Esophagus squamous epithelium (tissue), 5 donors: ENCODE data around the gene ROR2. TPM values are rescaled to one million over a fixed set of nuclear protein-coding genes. Genes with fewer than 3 reads are reported as not detected.
A peak's percentile ranks its signal among the peaks of the same experiment; 100 is the strongest.
"Not testable (repeated sequence)": the region's sequence is repeated elsewhere in the genome, so short reads cannot be mapped to it uniquely, and the experiment has no call there.

Source experiments
- DNase-seq: peaks from one replicate; lab custom pipeline; 2025; lab: John Stamatoyannopoulos, UW
- H3K27ac ChIP-seq, 4 donors: fragments of 200-600 bp; sonication (generic); one replicate each; pipeline ENCODE4 v1.5.1; 2016 to 2019; ENCODE audit warnings: mild to moderate bottlenecking in 1 of 4
- H3K27me3 ChIP-seq, 4 donors: fragments of 200-600 bp; sonication (generic); 1 replicate in 3 of 4; 2 replicates in 1 of 4; pipeline versions ENCODE4 v1.5.1 to v1.6.0; 2017 to 2021; ENCODE audit warnings: antibody characterized with exemption in 1 of 4
- H3K36me3 ChIP-seq, 3 donors: fragments of 200-600 bp; sonication (generic); one replicate each; pipeline ENCODE4 v1.5.1; 2016 to 2019
- H3K4me1 ChIP-seq, 3 donors: fragments of 200-600 bp; sonication (generic); one replicate each; pipeline ENCODE4 v1.5.1; 2017 to 2019
- H3K4me3 ChIP-seq, 4 donors: fragments of 200-600 bp; sonication (generic); 1 replicate in 3 of 4; 2 replicates in 1 of 4; pipeline ENCODE4 v1.5.1; 2016 to 2019; ENCODE audit warnings: mild to moderate bottlenecking in 2 of 4, moderate library complexity in 1 of 4
- H3K9me3 ChIP-seq, 3 donors: fragments of 200-600 bp; sonication (generic); one replicate each; pipeline ENCODE4 v1.5.1; 2016 to 2019
- POLR2A ChIP-seq, 4 donors: fragments of 450-650 bp; IDR thresholded peaks; one replicate each; pipeline ENCODE4 v1.6.1; 2017; ENCODE audit warnings: antibody characterized with exemption in 4 of 4, mild to moderate bottlenecking in 4 of 4, moderate library complexity in 3 of 4
- WGBS, 2 donors: methylation state at CpG; one replicate each; pipeline ENCODE4 v1.1.5; 2018; 5-methylcytosine and 5-hydroxymethylcytosine counted together
- intact Hi-C: fragments of 100-400 bp; cut with DNase I; formaldehyde crosslinking; loops from one replicate; pipeline ENCODE4 v1.15.0; 2022
- total RNA-seq, 4 donors: library from RNA; depleted of rRNA; stranded (reverse); fragments of >200 nt; gene quantifications; one replicate each; pipeline ENCODE4 v1.1.0, GENCODE V29; 2016
- TF ChIP-seq, protein P1 (sequence below), 6 experiments: fragments of 450-650 bp in 4 of 6; fragments of 200-600 bp in 2 of 6; sonication (generic) in 2 of 6; IDR thresholded peaks; one replicate each; pipeline ENCODE4 v1.5.1; 2016 to 2019; ENCODE audit warnings: antibody characterized with exemption in 6 of 6, mild to moderate bottlenecking in 4 of 6, moderate library complexity in 4 of 6
- donor health status: DM: yes; HTN: yes; CAD: no.

The ROR2 gene
- total RNA-seq, 4 donors from 2014 or later, result 0.68 to 12.6 (median 3.7) TPM

- H3K4me1 ChIP-seq, result peaks cover 6 to 59% (median 10%) of the 10 kb centered on the region in 3 donors
- intact Hi-C loops, result no loop called here
- 63 to 67% methylated on average over 8 of the region's 8 CpGs for WGBS, 2 donors
- H3K4me3 ChIP-seq, result no peak overlapping the region
- no peak for TF ChIP-seq POLR2A (IDR thresholded peaks at IDR 0.05)
- TF ChIP-seq, protein P1, sequence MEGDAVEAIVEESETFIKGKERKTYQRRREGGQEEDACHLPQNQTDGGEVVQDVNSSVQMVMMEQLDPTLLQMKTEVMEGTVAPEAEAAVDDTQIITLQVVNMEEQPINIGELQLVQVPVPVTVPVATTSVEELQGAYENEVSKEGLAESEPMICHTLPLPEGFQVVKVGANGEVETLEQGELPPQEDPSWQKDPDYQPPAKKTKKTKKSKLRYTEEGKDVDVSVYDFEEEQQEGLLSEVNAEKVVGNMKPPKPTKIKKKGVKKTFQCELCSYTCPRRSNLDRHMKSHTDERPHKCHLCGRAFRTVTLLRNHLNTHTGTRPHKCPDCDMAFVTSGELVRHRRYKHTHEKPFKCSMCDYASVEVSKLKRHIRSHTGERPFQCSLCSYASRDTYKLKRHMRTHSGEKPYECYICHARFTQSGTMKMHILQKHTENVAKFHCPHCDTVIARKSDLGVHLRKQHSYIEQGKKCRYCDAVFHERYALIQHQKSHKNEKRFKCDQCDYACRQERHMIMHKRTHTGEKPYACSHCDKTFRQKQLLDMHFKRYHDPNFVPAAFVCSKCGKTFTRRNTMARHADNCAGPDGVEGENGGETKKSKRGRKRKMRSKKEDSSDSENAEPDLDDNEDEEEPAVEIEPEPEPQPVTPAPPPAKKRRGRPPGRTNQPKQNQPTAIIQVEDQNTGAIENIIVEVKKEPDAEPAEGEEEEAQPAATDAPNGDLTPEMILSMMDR (IDR thresholded peaks at IDR 0.05), result no peak
- no peak for DNase-seq
- peak overlapping the region; percentile 26 to 74 (median 46) for H3K27ac ChIP-seq
- H3K36me3 ChIP-seq, result no peaks in the 10 kb centered on the region
- no peaks in the 10 kb centered on the region for H3K9me3 ChIP-seq
- peaks cover 0 to 53% (median 0%) of the 10 kb centered on the region in 4 donors for H3K27me3 ChIP-seq
Measured at GRCh38 chr9:91803151-91803940, 146.7 kb downstream of the ROR2 start.

GRCh38 chr9:91802391-91802790 lies 147.6 kb downstream of the ROR2 start:
- no peaks in the 10 kb centered on the region for H3K9me3 ChIP-seq
- H3K27ac ChIP-seq, result peak overlapping the region; percentile 13 to 58 (median 27)
- peaks cover 0 to 51% (median 0%) of the 10 kb centered on the region in 4 donors for H3K27me3 ChIP-seq
- DNase-seq, result no peak
- intact Hi-C loops, result no loop called here
- H3K4me1 ChIP-seq, result peaks cover 6 to 61% (median 10%) of the 10 kb centered on the region in 3 donors
- TF ChIP-seq, protein P1 (IDR thresholded peaks at IDR 0.05), result no peak
- no peak for TF ChIP-seq POLR2A (IDR thresholded peaks at IDR 0.05)
- H3K36me3 ChIP-seq, result no peaks in the 10 kb centered on the region
- WGBS, 2 donors, result 79% methylated on average over 5 of the region's 5 CpGs; no CpG with 5 or more reads in 1 of the 2 donors
- no peak overlapping the region for H3K4me3 ChIP-seq

DNA sequence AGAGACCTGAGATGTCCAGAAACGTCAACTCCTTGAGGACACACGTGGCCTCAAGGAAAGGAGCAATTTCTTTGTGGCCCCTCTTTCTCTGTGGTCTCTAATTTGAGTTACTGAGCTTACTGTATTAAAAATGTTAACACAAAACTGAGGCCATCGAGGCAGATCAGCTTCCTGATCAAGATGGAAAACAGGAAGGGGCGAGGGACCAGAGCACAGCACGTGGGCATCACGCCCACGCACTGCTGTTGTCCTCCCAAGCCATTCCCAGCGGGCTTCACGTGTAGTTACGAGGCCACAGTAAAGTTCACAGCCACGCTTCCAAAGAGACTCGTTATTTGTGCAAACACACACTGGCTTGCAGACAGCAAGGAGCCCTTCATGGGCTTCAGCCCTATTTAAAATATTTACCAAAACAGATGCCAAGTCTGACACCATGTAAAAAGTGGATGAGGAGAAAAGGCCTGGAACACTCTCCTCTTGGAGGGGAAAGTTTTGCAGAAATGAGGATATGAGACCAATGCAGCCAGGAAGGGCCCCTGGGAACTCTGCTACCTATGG lies 149.5 kb downstream of the ROR2 start:
- TF ChIP-seq POLR2A (IDR thresholded peaks at IDR 0.05), result no peak
- TF ChIP-seq, protein P1 (IDR thresholded peaks at IDR 0.05), result no peak
- intact Hi-C loops, result no loop called here
- 66 to 80% methylated on average over 8 to 9 of the region's 12 CpGs for WGBS, 2 donors
- Histone ChIP-seq H3K4me3 (no peak overlapping the region), H3K27me3 (peaks cover 0 to 44% (median 0%) of the 10 kb centered on the region in 4 donors), H3K36me3 (no peaks in the 10 kb centered on the region), H3K9me3 (no peaks in the 10 kb centered on the region), H3K27ac (peak overlapping the region in 2 of 4 donors; percentile 50 to 77), H3K4me1 (peaks cover 6 to 61% (median 10%) of the 10 kb centered on the region in 3 donors)
- DNase-seq, result no peak

GRCh38 chr9:91799113-91799744 lies 150.8 kb downstream of the ROR2 start:
- Histone ChIP-seq H3K36me3 (no peaks in the 10 kb centered on the region), H3K4me3 (no peak overlapping the region), H3K27ac (peak overlapping the region; percentile 11 to 80 (median 66)), H3K4me1 (peaks cover 6 to 57% (median 10%) of the 10 kb centered on the region in 3 donors), H3K9me3 (no peaks in the 10 kb centered on the region), H3K27me3 (peaks cover 0 to 38% (median 0%) of the 10 kb centered on the region in 4 donors)
- TF ChIP-seq, protein P1 (IDR thresholded peaks at IDR 0.05), result no peak
- TF ChIP-seq POLR2A (IDR thresholded peaks at IDR 0.05), result no peak
- intact Hi-C loops, result no loop called here
- 67 to 83% methylated on average over 1 of the region's 10 CpGs for WGBS, 2 donors
- no peak for DNase-seq

GRCh38 chr9:91798273-91799112 lies 151.5 kb downstream of the ROR2 start:
- H3K9me3 ChIP-seq, intact Hi-C loops, H3K36me3 ChIP-seq, DNase-seq: not testable (repeated sequence)
- H3K4me3 ChIP-seq, result peak overlapping the region in 1 of 4 donors; percentile 3
- H3K27ac ChIP-seq, result peak overlapping the region; percentile 11 to 80 (median 66)
- peaks cover 6 to 50% (median 10%) of the 10 kb centered on the region in 3 donors for H3K4me1 ChIP-seq
- H3K27me3 ChIP-seq, result peaks cover 0 to 31% (median 0%) of the 10 kb centered on the region in 4 donors
- WGBS, 2 donors, result 39 to 87% methylated on average over 4 to 10 of the region's 14 CpGs

DNA sequence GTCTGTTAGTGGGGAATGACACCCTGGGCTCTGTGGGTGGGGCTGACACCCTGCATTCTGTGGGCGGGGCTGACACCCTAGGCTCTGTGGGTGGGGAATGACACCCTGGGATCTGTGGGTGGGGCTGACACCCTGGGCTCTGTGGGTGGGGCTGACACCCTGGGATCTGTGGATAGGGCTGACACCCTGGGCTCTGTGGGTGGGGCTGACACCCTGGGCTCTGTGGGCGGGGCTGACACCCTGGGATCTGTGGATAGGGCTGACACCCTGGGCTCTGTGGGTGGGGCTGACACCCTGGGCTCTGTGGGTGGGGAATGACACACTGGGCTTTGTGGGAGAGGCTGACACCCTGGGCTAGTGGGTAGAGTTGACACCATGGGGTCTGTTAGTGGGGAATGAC lies 152.5 kb downstream of the ROR2 start:
- DNase-seq, H3K4me3 ChIP-seq, intact Hi-C loops, H3K27ac ChIP-seq, H3K9me3 ChIP-seq, H3K36me3 ChIP-seq: not testable (repeated sequence)
- WGBS, 2 donors, result no CpG with 5 or more reads among the region's 2 CpGs
- Histone ChIP-seq H3K4me1 (peaks cover 6 to 40% (median 10%) of the 10 kb centered on the region in 3 donors), H3K27me3 (peaks cover 0 to 22% (median 0%) of the 10 kb centered on the region in 4 donors)

- H3K27me3 ChIP-seq, result peaks cover 0 to 16% (median 0%) of the 10 kb centered on the region in 4 donors
- H3K4me3 ChIP-seq, DNase-seq, intact Hi-C loops, H3K36me3 ChIP-seq, H3K9me3 ChIP-seq: not testable (repeated sequence)
- H3K4me1 ChIP-seq, result peaks cover 6 to 30% (median 10%) of the 10 kb centered on the region in 3 donors
- WGBS, 2 donors, result 67 to 79% methylated on average over 2 to 4 of the region's 4 CpGs
- peak overlapping the region in 3 of 4 donors; percentile 19 to 70 (median 49) for H3K27ac ChIP-seq
Measured at GRCh38 chr9:91796516-91796915, 153.5 kb downstream of the ROR2 start.
